HEK293T (cell line): ENCODE data around the gene CDH4.

Experiments
- BHLHE40 ChIP-seq: fragments of 450-650 bp; IDR thresholded peaks from 2 replicates; pipeline ENCODE4 v1.6.1; 2016; ENCODE audit warnings: mild to moderate bottlenecking, moderate library complexity, borderline replicate concordance
- ELF4 ChIP-seq: fragments of 450-650 bp; IDR thresholded peaks from 2 replicates; pipeline ENCODE4 v1.6.1; 2017; ENCODE audit warnings: antibody characterized with exemption
- FOXA1 ChIP-seq: fragments of 450-650 bp; IDR thresholded peaks from 2 replicates; pipeline ENCODE4 v1.6.1; 2016; ENCODE audit warnings: mild to moderate bottlenecking
- FOXM1 ChIP-seq: fragments of 450-650 bp; IDR thresholded peaks from 2 replicates; pipeline ENCODE4 v1.6.1; 2017; ENCODE audit warnings: mild to moderate bottlenecking, borderline replicate concordance
- LEF1 ChIP-seq: fragments of 450-650 bp; IDR thresholded peaks from 2 replicates; pipeline ENCODE4 v1.6.1; 2017; ENCODE audit warnings: mild to moderate bottlenecking, borderline replicate concordance
- NFRKB ChIP-seq: fragments of 450-650 bp; IDR thresholded peaks from 2 replicates; pipeline ENCODE4 v1.6.1; 2016; ENCODE audit warnings: mild to moderate bottlenecking, moderate library complexity
- SP1 ChIP-seq: fragments of 450-650 bp; IDR thresholded peaks from 2 replicates; pipeline ENCODE4 v1.6.1; 2017

GRCh38 chr20:61813791-61814190, 561.7 kb downstream of the CDH4 start:
- TF ChIP-seq SP1 (no peak), BHLHE40 (no peak), FOXM1 (no peak), FOXA1 (no peak), ELF4 (no peak), NFRKB (no peak), LEF1 (no peak)
